HG03565 (cell line): Measurements from ENCODE around the gene RAPGEF5.

Source experiments
- ATAC-seq: cut with Tn5 transposase; IDR thresholded peaks from one replicate; pipeline ENCODE4 v1.9.1; 2021; ENCODE audit warnings: mild to moderate bottlenecking, moderate library complexity; ENCODE audit not compliant: unreplicated experiment

RAPGEF5 gene

DNA sequence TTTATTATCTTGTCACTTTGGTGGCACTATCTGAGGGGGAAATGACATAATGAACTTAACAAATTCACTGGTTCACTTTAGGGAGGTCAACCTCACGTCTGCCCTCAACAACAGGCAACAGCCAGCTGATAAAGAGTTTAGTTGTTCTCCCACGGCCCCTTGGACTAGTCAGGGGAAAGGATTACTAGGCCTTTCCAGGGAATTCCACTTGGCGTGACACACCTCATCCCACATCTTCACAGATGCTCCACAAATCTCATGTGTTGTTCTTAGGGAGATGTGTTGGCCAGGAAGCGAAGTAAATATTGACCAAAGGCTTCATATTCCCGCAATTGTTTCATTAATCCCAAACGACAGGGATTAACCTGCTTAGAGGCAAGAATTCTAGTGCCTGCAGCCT lies 227.8 kb downstream of the RAPGEF5 start:
- no peak for ATAC-seq

DNA sequence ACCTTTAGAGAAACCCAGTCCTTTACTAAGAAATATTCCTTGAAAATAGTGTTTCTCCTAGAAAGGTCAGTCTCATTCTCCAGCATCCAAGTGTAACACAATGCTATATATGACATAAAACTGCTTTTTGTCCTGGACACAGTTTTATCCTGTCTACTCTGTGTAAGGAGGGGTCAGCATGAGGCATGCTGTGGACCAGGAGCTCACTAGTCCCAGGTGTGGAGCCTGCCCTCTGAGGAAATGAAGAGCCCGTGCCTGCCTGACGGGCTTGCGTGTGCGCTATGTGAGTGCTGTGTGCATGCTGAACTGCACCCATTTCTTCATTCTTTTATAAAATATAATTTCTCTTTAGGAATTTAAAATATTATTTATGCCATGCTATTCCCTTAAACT lies 228.4 kb downstream of the RAPGEF5 start:
- ATAC-seq: no peak

DNA sequence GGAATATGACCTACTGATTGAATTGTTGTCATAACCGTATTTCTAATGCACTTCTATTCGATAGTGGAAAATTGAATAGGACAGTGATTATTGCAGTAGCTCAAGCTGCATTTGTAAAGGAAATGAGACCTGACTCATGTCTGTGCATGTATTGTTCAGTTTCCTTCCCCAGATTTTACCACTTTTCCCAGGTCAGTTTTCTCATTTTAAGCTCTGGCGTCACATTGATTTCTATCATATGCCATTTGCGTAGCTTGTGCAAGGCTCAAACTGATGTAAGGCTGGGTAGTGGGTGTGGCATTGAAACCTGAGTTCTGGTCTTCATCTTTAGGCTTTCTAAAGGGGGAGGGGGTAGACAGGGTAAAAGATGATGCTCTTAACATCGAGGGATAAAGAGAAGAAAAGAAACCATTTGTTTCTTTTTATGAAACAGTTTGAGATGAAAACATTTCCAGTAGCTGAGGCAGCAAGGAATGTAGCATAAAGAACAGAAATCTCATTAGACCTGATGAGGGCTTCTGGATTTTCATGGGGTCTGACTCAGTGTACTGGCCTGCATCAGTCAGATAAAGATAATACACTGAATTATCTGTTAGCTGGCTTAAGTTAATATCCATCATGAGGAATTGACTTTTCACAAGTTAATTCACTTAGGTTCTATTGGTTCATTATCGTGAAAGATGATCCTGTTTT lies 229.0 kb downstream of the RAPGEF5 start:
- no peak for ATAC-seq

DNA sequence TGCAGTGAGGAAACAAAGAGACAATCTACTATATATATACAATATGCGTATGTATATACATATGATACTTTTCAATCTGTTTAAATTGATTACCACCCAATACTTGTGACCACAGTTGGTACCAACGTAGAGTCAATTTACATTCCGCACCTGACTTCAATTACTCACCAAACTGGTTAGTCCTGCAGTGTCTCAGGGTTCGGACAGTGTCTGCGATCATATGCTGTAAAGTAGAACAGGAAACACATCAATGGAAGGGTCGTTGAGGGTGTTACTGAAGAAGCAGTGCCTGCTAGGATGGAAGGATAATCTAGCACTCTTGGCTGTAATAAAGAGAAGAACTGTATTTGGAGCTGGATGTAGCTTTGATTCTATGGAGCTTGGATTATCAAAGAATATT lies 231.5 kb downstream of the RAPGEF5 start:
- ATAC-seq: no peak

DNA sequence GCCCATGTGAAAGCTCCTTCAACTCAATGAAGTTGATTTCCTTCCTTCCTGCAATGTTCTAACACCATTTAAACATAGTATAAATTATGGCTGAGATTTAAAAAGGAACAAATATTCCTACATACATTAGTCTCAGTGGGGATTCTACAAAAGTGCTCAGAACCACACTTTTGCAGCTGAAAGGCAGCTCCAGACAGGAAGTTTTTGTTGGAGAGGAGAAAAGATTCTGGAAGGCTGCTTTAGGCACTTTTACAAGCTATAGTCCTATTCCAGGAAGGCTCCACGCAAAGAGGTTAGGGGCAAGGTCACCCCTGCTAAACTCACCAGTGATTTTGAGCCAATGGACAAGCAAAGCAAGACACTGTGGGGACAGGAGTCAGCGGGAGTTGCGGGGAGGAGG lies 232.0 kb downstream of the RAPGEF5 start:
- no peak for ATAC-seq

DNA sequence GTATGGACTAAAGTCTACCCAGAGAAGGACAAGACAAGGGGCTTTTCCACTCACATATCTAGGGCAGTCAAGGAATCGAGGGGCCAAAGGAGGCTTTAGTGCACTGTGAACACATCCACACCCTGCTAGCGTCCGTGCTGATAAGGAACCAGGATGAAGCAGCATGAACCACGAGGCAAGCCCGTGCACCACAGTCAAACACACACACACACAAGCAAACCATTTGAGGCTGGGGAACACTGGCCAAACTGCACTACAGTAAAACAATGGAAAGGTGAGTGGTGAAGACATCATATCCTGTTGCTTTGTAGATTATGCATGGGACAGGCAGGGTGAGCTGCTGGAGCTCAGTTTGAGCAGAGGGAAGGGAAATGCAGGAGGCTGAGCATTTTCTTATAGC lies 233.8 kb downstream of the RAPGEF5 start:
- no peak for ATAC-seq

DNA sequence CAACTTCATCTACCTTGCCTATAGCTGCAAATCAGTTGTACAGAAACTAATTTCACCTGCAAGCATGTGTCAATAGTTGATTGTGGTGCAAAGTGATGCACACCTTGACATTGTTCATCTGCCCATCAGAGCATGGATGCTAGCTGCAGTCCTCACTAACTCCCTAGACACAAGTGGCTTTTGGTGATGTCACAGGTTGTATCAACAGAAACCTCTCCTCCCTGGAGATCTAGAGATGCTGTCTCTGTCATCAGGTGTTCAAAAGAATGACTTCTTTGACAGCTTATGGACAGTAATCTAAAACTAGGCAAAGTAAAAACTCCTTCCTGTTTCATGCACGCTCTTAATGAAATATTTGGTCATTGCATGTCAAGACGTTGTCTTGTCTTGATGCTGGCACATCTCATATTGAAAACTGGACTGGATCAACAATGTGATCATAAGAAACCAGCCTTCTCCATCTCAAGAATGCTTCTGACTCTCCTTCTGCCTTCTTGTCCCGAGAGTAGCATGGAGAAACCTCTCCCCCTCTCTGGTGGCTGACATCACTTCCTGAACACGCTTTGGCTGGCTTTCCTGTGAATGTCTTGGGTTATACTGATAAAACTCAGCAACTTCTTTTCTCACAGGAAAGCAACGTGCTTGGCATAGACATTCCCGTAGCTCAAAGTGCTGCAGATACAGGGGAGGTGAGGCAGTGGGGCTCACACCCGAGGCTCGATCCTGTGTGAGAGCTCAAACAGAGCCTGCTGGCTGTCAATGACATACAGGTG lies 235.1 kb downstream of the RAPGEF5 start:
- ATAC-seq: no peak

DNA sequence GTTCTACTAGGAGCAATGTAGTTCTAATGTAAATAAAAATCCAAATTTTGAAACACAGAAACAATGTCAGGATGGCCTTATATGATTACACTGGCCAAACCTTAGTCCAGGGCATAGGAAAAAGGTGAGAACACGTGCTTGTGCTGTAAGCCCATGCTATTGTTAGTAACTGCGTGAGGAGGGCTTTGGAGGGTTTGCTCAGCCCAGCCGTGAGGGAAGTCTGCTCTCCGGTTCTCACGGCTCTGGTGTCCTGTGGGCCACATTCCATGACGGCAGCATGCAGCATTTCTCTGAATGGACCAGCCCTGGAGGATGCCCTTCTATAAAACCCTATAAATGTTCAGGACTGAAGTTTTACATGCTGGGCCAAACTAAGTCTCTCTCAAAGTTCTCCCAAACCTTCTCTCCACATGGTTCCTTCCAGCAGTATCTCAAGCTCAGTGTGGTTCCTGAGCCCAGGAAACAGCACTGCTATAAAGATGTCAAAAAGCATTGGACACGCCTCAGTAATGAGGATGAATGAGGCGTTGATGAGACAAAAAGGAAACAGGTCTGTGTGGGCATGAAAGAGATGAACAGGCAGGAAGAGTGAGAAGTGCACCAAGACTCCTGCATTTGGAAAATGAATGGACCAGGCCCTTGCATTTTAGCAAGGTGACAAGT lies 236.4 kb downstream of the RAPGEF5 start:
- ATAC-seq: no peak

DNA sequence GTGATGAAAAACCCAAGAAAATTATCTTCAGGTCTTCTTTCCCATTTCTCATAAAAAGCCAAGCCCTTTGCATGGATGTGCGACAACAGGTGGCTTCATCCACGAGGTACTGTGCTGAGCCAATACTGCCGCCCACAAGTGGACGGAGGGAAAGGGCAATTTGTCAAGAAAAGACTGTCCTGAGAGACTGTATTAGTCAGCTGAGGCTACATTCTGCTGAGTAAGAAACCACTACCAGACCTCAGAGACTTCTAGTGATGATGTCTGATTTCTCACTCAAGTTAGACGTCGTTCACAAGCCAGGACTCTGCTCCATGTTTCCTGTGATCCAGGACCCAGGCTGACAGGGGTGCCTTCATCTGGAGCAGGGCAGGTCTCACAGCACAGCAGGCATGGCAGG lies 239.7 kb downstream of the RAPGEF5 start:
- ATAC-seq: no peak

DNA sequence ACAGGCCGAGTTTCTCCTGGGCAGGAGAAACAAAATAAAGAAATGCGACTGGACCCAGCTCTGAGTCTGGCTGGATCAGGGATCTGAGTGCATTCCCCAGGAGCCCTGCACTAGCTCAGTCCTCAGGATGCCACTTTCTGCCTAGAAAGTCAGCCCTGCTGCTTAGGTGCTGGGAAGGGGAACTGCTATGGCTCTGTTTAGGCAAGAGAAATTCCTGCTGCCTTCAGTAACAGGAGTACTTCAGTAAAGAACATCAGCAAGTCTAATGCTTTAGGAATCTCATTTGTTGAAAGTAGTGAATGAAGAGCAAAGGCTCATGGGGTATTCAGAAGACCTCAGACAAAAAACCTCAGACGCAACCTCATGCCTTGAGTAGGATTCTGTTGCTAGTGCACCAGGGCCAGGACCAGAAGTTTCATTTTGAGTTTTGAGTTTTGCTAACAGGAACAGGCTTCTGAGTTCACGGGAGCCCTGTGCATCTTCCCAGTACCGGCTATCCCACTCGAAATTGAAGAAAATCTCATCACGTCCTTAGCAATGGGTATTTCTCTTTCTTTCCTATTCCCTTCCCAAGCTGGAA lies 240.4 kb downstream of the RAPGEF5 start:
- no peak for ATAC-seq

DNA sequence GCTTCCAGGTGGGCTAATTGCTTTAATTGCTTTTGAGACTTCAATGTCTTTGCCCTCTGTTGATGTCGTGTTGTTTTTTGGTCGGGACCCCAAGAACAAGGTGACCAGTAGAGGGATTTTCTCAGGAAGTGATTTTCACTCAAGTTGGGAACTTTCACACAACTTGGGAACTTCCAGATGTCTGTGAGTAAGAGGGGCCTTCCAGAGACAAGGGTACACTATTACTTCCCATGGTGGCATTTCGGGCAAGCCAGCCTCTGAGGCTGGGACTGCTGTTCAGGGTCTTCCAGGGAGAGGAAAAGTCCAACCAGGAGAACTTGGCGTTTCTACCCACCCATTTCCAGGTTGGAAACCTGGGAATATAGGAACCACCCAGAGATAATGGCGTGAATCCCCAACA lies 241.3 kb downstream of the RAPGEF5 start:
- no peak for ATAC-seq

DNA sequence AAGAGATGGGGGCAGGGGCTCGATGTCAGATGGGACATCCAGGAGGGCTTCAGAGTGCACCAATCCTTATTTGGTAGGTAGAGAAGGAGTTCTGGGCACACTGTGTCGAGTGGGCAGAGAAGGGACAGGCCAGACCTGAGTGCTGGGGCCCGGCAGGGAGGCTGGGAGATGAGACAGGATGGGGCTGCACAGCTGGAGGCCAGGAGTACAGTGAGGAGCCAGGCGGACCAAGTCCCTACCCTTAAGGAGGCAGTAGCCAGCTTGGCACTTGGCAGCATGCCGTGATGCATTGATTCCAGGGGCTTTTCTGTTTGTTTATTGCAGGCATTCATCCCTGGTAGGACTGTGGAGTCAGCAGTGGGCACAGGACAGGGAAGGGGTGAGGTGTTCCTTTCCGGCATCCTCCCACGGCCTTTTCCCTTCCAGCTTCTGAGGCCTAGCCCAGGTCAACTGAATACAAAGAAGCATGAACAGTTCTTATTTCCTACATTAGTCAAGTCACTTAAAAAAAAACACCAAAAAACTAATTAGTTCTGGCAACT lies 242.4 kb downstream of the RAPGEF5 start:
- ATAC-seq: no peak

DNA sequence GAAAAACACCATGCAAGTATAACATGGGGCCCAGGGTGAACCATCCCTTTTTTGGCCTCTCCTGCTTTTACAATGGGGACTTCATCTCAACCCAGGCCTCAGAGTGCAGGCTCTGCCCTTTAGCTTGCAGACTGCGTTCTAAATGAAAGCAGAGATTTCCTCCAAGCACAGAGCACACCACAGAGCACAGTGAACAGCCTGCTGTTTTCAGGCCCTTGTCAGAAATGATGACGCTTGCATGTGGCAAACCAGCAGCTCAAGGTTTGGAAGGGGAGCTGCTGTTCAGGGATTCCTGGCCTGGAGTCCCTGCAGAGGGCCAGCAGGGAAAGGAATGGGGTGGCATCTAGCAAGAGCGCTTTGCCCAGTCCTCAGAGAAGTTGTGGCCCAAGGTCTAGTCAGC lies 243.9 kb downstream of the RAPGEF5 start:
- ATAC-seq: no peak

DNA sequence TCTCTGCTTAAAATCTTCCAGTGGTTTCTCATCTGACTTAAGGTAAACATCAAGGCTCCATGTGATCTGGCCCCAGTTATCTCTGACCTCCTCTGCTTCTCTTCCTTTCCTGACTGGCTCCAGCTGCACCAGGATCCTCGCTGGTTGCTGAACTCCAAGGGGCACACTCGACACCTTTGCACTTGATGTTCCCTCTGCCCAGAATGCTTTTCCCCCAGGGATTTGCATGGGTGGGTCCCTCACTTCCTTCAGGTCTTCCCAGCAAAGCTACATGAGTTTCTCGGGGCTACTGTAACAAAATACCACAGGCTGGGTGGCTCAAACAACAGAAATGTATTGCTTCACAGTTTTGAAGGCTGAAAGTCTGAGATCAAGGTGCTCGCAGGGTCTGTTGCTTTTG lies 245.3 kb downstream of the RAPGEF5 start:
- no peak for ATAC-seq

DNA sequence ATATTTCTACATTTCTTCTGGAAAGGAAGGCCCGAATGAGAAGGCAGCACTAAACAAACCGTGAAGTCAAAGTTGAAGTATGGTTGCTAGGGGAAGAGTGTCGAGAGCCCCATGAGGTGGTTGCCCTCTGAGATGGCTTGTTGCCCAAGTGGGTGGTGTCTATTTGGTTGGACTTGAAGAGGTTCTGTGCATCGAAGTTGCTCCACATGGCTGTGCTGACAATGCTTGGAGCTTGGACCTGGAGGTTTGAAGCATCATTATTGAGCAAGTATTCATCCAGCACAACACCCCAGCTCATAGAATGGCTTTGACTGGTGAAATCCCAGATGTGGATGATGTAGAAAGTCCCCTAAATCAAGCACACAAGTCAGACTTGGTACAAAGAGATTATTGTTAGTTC lies 246.1 kb downstream of the RAPGEF5 start:
- ATAC-seq: no peak

DNA sequence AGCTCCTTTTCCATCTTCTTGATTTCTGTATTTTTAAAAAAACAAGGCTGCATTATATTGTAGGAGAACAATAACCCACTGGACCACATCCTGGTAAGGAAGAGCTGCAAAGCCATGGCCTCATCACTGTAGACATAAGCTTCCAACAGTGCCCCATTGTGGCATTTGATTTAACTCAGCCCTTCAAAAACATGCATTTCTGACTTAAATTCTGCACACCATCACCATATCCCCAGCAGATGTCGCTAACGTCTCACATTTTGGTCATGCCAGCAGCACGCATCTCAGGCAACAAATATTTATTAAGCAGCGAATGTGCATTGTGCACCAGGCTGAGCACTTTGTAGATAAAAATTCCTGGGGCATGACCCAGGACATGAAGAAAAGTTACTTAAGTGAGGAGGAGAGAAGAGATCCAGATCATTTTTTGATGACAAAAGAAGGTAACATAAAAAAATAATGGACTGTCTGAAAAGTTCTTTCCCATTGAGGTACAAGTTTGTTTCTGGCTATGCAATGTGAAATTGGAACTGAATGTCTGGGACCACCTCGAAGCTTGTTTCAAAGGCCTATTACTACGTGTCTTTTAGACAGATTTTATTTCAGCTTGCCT lies 246.6 kb downstream of the RAPGEF5 start:
- peak; percentile 75 for ATAC-seq

DNA sequence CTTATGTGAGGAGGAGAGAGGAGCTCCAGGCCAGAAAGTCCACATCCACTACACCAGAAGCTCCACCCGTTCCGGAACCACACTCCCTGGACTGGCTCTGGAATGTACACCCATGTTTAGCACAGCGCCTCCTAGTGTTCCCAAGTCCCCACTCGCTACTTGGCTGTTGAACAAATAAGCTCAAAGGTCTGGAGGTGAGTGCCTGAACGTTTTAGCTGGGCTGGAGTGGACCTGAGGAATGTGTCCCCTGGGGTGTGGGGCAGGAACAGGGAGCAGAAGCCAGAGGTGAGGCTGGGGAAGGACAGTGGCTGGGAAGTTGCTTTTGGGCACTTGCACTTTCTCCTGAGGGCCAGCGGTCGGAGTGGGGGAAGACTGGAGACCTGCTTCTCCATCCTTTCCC lies 247.2 kb downstream of the RAPGEF5 start:
- ATAC-seq: no peak

DNA sequence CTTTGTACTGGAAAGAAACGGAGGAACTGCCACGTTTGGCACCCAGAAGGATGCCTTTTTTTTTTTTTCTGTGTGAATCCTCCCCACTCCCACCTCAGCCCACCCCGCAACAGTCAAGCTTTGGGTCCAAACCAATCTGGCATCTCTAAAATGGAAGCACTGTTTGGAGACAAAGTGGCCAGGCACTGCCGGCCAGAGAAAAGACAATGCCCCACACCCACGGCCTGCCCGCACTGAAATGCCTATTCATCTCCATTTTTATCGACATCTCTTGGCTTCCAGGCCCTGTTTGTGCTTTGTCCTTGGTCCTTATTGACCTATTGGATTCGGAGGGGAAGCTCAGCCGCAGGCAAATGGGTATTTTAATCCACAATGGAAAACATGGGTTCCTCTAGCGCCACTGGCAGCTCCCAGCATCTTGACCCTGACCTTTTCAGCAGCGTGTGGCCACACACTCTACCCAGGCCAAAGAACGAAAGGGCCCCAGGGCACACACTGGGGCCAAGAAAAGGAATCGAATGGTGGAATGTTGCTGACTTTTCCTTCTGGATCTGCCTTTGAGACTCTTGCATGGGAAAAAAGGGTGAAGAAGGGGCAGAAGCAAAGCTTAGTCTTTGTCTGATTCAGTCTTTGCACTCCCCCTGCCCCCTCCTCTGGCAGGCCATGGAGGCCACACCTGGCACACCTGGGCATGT lies 248.7 kb downstream of the RAPGEF5 start:
- ATAC-seq: no peak

DNA sequence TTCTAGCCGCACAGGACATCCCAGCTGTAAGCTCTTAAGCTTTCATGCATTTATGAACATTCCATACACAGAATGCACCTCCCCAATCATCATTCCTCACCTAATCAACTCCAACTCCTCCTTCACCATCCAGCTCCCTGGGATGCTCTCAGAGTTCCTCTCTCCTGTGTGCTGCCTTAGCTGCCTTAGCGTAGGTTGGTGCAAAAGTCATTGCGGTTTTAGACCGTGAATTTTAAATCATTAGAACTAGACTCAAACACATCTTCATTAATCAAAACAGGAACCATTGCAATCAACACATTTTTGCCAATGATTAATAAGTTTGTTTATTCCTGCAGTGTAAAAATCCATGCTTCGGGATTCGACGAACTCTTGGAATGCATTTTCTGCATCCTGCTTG lies 251.4 kb downstream of the RAPGEF5 start:
- ATAC-seq: no peak
